Astrocyte (in vitro differentiated cells and primary cell): Measurements from ENCODE around the gene PIGU.

ENCODE experiments used
- EZH2 ChIP-seq: IDR thresholded peaks from 2 replicates; pipeline ENCODE4 v1.6.1; 2012; ENCODE audit warnings: mild to moderate bottlenecking, low read length, inconsistent platforms; ENCODE audit not compliant: insufficient read depth
- TF ChIP-seq, protein P1 (sequence below): IDR thresholded peaks from 2 replicates; pipeline ENCODE4 v1.5.1; 2011; ENCODE audit warnings: low read depth, mild to moderate bottlenecking, inconsistent platforms, low read length, moderate library complexity; ENCODE audit not compliant: insufficient read depth

DNA sequence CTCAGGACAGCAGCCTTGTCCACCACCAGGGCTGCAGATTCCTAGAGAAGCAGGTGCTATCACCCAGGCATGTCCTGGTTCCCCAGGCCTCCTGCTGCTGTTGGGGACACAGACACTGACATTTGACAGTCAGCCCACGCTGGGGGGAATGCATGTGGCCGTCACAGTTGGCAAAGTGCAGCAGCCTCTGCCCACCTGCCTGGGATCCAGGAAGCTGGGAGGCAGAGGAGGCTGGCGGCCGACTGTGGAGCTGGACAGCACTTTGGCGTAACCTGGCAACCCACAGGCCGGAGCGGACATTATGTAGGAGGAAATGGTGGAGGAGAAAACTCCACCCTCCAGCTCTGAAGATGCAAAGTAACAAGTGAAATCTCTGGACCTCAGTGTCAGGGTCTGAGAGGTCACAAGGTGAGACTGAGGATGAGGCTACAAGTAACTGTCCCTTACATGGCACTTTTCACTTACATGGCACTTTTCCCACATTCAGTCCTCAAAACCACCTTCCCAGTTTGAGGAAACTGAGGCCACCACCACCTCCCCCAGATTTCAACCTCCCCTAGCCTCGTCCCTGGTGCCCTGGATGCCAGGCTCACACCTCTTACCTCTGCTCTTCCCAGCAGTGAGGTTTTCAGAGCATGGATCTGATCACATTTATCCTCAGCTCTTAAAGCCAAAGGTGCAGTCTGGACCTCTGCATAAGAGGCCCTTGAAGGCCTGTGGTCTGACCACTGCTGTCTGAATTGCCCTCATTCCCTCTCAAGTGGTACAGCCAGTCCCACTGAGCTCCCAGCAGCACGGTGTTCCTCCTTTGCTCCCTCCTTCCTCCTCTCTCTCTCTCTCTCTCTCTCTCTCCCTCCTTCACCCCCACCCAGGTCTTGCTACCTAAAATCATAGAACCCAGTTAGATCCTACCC, 109.7 kb downstream of the PIGU start:
- TF ChIP-seq, protein P1, sequence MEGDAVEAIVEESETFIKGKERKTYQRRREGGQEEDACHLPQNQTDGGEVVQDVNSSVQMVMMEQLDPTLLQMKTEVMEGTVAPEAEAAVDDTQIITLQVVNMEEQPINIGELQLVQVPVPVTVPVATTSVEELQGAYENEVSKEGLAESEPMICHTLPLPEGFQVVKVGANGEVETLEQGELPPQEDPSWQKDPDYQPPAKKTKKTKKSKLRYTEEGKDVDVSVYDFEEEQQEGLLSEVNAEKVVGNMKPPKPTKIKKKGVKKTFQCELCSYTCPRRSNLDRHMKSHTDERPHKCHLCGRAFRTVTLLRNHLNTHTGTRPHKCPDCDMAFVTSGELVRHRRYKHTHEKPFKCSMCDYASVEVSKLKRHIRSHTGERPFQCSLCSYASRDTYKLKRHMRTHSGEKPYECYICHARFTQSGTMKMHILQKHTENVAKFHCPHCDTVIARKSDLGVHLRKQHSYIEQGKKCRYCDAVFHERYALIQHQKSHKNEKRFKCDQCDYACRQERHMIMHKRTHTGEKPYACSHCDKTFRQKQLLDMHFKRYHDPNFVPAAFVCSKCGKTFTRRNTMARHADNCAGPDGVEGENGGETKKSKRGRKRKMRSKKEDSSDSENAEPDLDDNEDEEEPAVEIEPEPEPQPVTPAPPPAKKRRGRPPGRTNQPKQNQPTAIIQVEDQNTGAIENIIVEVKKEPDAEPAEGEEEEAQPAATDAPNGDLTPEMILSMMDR: no peak
- TF ChIP-seq EZH2: no peak
